Activated CD8-positive, alpha-beta T cell treated with anti-CD3 and anti-CD28 coated beads for 36 hours (primary cell): Measurements from ENCODE around the gene KLHL35. TPM values are rescaled to one million over a fixed set of nuclear protein-coding genes. Genes with fewer than 3 reads are reported as not detected.

Experiments used
- ATAC-seq: fragments of 200-7000 bp; cut with Tn5 transposase; one replicate; pipeline ENCODE4 v1.10.0; 2021; ENCODE audit warnings: mild to moderate bottlenecking, moderate library complexity
- CTCF ChIA-PET: fragments of 350-600 bp; sonication (Branson Sonifier 250); formaldehyde crosslinking; loops from one replicate; lab custom pipeline; 2021; ENCODE audit warnings: antibody characterized with exemption; lab: Charles Lee
- POLR2A ChIA-PET: fragments of 350-600 bp; sonication (Branson Sonifier 250); formaldehyde crosslinking; loops from one replicate; lab custom pipeline; 2021; ENCODE audit warnings: antibody characterized with exemption; lab: Charles Lee
- DNase-seq: peaks from one replicate; pipeline ENCODE4 v3.0.0-alpha.2; 2020
- H3K27ac Mint-ChIP-seq: one replicate; pipeline ENCODE4 v1.8.0; 2021; ENCODE audit warnings: mild to moderate bottlenecking, mixed read lengths
- H3K27me3 Mint-ChIP-seq: one replicate; pipeline ENCODE4 v1.8.0; 2021; ENCODE audit warnings: mixed read lengths
- H3K36me3 Mint-ChIP-seq: one replicate; pipeline ENCODE4 v1.8.0; 2021; ENCODE audit warnings: low read depth, mixed read lengths
- H3K4me1 Mint-ChIP-seq: one replicate; pipeline ENCODE4 v1.8.0; 2021; ENCODE audit warnings: low read depth, mixed read lengths
- H3K4me3 Mint-ChIP-seq: one replicate; pipeline ENCODE4 v1.8.0; 2021; ENCODE audit warnings: mild to moderate bottlenecking, moderate library complexity, mixed read lengths
- H3K9me3 Mint-ChIP-seq: one replicate; pipeline ENCODE4 v1.8.0; 2021; ENCODE audit warnings: mixed read lengths
- intact Hi-C: fragments of 100-400 bp; cut with micrococcal nuclease; formaldehyde crosslinking; loops from one replicate; pipeline ENCODE4 v1.10.0; 2022
- total RNA-seq, 2 experiments: library from RNA; stranded (reverse); gene quantifications; one replicate each; pipeline ENCODE4 v1.2.3, GENCODE V29; 2021
- TF ChIP-seq, protein P1 (sequence below): fragments of 200-600 bp; IDR thresholded peaks from one replicate; pipeline ENCODE4 v1.8.0; 2022; ENCODE audit warnings: antibody characterized with exemption, mild to moderate bottlenecking

Gene KLHL35
- total RNA-seq, 2 experiments from 2014 or later, result 0.16 to 0.77 TPM

- Mint-ChIP-seq H3K27ac (no peak overlapping the region), H3K9me3 (no peaks in the 10 kb centered on the region), H3K27me3 (no peaks in the 10 kb centered on the region), H3K4me1 (no peaks in the 10 kb centered on the region), H3K4me3 (no peak overlapping the region), H3K36me3 (no peaks in the 10 kb centered on the region)
- CTCF ChIA-PET, result interaction anchor here (1.3 to 15.3 kb wide), 3 partner anchors 10 to 99 kb away, joined by 4 to 442 read pairs (median 21); no protein-coding TSS in a partner anchor
- POLR2A ChIA-PET, result no interaction called here
- ATAC-seq (no peak), DNase-seq (no peak)
- TF ChIP-seq, protein P1, sequence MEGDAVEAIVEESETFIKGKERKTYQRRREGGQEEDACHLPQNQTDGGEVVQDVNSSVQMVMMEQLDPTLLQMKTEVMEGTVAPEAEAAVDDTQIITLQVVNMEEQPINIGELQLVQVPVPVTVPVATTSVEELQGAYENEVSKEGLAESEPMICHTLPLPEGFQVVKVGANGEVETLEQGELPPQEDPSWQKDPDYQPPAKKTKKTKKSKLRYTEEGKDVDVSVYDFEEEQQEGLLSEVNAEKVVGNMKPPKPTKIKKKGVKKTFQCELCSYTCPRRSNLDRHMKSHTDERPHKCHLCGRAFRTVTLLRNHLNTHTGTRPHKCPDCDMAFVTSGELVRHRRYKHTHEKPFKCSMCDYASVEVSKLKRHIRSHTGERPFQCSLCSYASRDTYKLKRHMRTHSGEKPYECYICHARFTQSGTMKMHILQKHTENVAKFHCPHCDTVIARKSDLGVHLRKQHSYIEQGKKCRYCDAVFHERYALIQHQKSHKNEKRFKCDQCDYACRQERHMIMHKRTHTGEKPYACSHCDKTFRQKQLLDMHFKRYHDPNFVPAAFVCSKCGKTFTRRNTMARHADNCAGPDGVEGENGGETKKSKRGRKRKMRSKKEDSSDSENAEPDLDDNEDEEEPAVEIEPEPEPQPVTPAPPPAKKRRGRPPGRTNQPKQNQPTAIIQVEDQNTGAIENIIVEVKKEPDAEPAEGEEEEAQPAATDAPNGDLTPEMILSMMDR, result no peak
- intact Hi-C loops, result no loop called here
These were observed 57.4 kb downstream of the KLHL35 start for GRCh38 chr11:75375626-75376025.

DNA sequence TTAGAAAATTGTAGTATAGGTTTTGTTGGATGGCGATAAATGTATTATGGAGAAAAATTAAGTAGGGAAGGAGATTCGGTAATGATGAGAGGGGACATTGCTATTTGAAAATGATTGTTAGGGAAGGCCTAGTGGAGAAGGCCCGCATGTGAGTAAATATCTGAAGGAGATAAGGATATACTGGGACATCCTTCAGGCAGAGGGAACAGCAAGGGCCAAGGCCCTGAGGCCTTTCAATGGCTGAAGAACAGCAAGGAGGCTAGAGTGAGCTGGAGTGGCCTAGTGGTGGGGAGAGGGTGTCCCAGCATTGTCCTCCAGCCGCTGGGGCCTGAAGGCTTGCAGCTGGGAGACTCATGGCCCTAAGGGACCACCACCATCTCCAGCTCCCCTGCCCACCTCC is 58.4 kb downstream of the KLHL35 start:
- Mint-ChIP-seq H3K27me3 (no peaks in the 10 kb centered on the region), H3K4me1 (peaks cover 5% of the 10 kb centered on the region), H3K27ac (no peak overlapping the region), H3K4me3 (no peak overlapping the region), H3K36me3 (peaks cover 2% of the 10 kb centered on the region), H3K9me3 (peaks cover 1% of the 10 kb centered on the region)
- ChIA-PET POLR2A (no interaction called here), CTCF (interaction anchor here (0.8 to 4.1 kb wide), 4 partner anchors 11 to 95 kb away, joined by 3 to 21 read pairs (median 4); no protein-coding TSS in a partner anchor)
- TF ChIP-seq, protein P1, result no peak
- DNase-seq, result no peak
- intact Hi-C loops, result no loop called here
- no peak for ATAC-seq

GRCh38 chr11:75373201-75373600 is 59.8 kb downstream of the KLHL35 start:
- CTCF ChIA-PET, result interaction anchor here (1.2 to 1.9 kb wide), 4 partner anchors 11 to 93 kb away, joined by 3 to 18 read pairs (median 8); no protein-coding TSS in a partner anchor
- intact Hi-C loops, result no loop called here
- Mint-ChIP-seq H3K36me3 (peaks cover 2% of the 10 kb centered on the region), H3K4me3 (no peak overlapping the region), H3K9me3 (peaks cover 4% of the 10 kb centered on the region), H3K27me3 (no peaks in the 10 kb centered on the region), H3K4me1 (peaks cover 11% of the 10 kb centered on the region), H3K27ac (no peak overlapping the region)
- no peak for DNase-seq
- no peak for ATAC-seq
- POLR2A ChIA-PET, result interaction anchor here (1.4 to 1.5 kb wide), 2 partner anchors 85 to 112 kb away, joined by 3 read pairs; no protein-coding TSS in a partner anchor
- TF ChIP-seq, protein P1, result no peak

Other genes with a start within 250 kb of the KLHL35 start
- gene TPBGL, start 192.4 kb downstream of the KLHL35 start, total RNA-seq, result under 1 TPM; 0.18 to 0.20 TPM
- gene ARRB1, start 81.5 kb downstream of the KLHL35 start, total RNA-seq, result 10 to 100 TPM; 16.2 to 18.8 TPM
- 1,000 to 10,000 TPM; 4,906 to 4,954 TPM for gene RPS3, start 33.7 kb downstream of the KLHL35 start, total RNA-seq
- 10 to 100 TPM in 1 of 2 experiments, 1 to 10 TPM in 1; 7.8 to 11.0 TPM for gene GDPD5, start 92.7 kb upstream of the KLHL35 start, total RNA-seq
- gene SERPINH1, start 129.1 kb upstream of the KLHL35 start, total RNA-seq, result 10 to 100 TPM; 15.7 to 17.7 TPM
- gene MAP6, start 235.8 kb upstream of the KLHL35 start, total RNA-seq, result not detected